Urothelium cell line (cell line): ENCODE data around the gene SURF6.
"Not testable (repeated sequence)": the region's sequence is repeated elsewhere in the genome, so short reads cannot be mapped to it uniquely, and the experiment has no call there.

ENCODE experiments used
- DNase-seq: peaks from one replicate; pipeline ENCODE4 v3.0.0; 2011; ENCODE audit warnings: low spot score, mixed read lengths
- FAIRE-seq: peaks from 2 replicates; lab custom pipeline; 2011; peaks lifted over from hg19 to GRCh38; lab: Jason Lieb, UNC

Gene SURF6

DNA sequence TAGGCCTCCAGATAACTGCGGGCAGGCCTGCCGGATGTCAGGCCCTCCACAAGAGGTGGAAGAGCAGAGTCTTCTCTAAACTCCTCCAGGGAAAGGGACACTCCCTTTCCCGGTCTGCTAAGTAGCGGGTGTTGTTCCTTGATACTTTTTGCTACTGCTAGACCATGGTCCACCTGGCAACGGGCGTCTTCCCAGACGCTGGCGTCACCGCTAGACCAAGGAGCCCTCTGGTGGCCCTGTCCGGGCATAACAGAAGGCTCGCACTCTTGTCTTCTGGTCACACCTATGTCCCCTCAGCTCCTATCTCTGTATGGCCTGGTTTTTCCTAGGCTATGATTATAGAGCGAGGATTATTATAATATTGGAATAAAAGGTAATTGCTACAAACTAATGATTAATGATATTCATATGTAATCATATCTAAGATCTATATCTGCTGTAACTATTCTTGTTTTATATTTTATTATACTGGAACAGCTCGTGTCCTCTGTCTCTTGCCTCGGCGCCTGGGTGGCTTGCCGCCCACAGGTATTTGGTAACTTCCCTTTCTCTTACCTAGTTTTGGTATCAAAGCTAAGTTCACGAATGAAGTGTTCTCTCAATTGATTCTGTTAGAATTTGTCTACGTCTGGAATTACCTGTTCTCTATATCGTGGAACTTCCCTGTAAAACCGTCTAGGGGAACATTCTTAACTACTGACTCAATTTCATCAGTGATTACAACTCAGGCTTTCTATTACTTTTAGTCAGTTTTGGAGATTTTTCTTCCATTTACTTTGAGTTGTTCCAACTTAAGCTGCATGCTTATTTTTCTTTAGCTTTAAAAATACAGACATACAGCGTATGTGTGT, 6.5 kb downstream of the SURF6 start:
- DNase-seq, FAIRE-seq: not testable (repeated sequence)

DNA sequence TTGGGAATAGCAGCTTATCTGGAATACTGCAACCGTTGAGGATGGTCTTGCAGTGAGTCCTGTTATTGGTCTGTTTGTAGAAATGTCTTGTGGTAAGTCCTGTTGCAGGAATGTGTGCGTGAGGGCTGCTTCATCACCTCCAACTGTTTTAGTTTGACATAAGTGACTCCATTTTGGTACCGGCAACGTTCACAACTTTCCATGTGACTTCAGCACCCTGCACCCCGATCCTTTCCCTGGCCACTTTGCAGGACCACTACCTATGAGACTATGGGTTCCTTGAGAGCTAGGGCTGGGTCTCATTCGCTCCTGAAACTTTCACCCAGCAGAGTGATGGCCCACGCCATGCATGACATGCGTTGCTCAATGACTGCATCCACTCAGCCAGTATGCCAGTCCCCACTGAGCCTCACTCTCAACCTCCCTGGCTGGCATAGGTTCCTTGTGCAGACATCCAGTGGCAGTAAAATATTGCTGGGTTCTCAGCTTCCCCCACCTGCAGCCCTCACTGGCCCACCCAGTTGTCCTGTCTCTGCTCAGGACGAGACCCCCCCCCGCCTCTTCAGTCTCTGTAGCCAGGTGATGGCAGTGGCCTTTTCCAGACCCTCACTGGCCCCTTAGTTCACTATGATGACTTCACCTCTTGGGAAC, 8.0 kb downstream of the SURF6 start:
- FAIRE-seq (no peak), DNase-seq (no peak)

- FAIRE-seq, DNase-seq: not testable (repeated sequence)
These were observed 9.0 kb downstream of the SURF6 start for GRCh38 chr9:133327021-133327420.

DNA sequence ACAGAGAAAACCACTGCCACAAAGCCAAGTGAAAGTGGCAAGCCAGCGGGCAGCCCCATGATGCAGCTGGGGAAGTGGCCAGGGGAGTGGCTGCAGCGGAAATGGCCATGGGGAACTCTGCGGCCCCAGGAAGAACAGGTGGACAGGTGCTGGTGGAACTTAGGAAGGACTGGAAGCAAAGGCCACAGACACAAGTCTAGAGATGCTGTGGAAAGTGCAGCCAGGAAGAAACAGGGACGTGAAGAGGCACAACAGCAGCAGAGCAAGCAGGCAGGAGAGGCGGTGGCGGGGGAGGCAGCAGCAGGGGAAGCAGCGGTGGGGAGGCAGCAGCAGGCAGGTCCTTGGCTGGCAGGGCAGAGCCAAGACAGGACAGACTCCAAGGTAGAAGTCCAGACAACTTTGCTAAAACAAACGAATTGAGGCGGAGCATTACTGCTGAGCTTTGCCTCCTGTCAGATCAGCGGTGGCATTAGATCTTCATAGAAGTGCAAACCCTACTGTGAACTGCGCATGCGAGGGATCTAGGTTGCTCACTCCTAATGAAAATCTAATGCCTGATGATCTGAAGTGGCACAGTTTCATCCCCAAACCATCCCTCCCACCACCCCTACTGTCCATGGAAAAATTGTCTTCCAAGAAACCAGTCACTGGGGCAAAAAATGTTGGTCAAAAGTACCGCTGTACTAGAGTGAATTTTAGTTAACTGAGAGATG, 11.8 kb downstream of the SURF6 start:
- FAIRE-seq (no peak), DNase-seq (no peak)

GRCh38 chr9:133323211-133323610, 12.8 kb downstream of the SURF6 start:
- DNase-seq (no peak), FAIRE-seq (no peak)

DNA sequence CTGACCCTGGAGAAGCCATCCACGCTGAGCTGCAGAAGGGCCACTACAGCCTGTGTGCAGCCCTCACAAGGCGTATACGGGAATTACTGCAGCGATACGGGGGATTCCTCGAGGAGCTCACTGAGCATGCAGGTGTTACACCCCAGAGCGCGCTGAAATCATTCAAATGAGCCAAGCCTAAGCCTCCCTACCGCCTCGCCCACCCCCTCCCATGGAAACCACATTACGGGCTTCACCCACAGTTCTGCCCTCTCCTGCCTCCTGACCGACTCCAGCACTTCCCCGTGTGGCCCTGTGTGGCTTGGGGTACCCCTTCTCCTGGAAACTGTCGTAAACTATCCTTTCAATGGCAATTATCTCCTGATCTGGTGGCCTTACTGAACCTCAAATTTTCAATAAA, 13.3 kb downstream of the SURF6 start:
- FAIRE-seq: no peak
- DNase-seq: no peak

DNA sequence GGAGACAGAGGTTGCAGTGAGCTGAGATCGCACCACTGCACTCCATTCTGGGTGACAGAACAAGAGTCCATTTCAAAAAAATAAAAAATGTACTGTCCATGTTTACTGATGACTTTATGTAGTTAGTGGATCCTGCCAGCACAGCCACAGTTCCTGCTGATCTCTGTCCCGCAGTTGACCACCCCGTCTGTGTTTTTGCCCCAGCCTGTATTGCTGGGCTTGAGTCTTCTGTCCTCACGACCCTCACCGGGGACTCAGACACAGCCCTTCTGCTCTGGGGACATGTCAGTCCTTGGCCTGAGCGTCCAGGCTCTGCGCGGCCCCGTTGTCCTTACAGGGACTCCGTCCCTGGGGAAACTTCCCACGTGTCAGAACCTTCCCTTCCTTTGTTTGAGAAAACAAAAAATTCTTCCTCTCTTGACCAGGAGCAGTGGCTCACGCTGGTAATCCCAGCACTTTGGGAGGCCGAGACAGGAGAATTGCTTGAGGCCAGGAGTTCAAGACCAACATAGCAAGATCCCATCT, 14.5 kb downstream of the SURF6 start:
- FAIRE-seq (no peak), DNase-seq (no peak)

GRCh38 chr9:133320421-133320881, 15.5 kb downstream of the SURF6 start:
- FAIRE-seq (no peak), DNase-seq (no peak)

GRCh38 chr9:133317551-133317950, 18.4 kb downstream of the SURF6 start:
- DNase-seq, FAIRE-seq: not testable (repeated sequence)

GRCh38 chr9:133315997-133316396, 20.0 kb downstream of the SURF6 start:
- no peak for FAIRE-seq
- DNase-seq: no peak

GRCh38 chr9:133309608-133310007, 26.4 kb downstream of the SURF6 start:
- FAIRE-seq: no peak
- DNase-seq: no peak

DNA sequence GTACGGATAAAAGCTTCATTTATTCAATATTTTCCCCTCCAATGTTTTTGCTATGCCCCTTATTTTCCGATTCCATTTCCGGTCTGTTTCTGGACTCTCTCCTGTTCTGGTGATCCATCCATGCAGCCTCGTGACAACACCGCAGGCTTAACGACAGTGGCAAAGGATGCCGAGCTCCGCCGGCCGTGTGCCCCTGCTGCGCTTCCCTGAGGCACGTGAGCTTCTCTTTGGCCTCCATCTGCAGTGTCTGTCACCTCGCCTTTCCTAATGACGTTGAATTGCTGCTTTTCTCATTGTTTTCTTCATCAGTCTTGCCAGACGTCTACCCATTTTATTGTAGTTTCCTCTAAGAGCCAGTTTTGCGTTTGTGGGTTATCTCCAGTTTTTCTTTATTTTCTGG, 28.7 kb downstream of the SURF6 start:
- no peak for FAIRE-seq
- no peak for DNase-seq

DNA sequence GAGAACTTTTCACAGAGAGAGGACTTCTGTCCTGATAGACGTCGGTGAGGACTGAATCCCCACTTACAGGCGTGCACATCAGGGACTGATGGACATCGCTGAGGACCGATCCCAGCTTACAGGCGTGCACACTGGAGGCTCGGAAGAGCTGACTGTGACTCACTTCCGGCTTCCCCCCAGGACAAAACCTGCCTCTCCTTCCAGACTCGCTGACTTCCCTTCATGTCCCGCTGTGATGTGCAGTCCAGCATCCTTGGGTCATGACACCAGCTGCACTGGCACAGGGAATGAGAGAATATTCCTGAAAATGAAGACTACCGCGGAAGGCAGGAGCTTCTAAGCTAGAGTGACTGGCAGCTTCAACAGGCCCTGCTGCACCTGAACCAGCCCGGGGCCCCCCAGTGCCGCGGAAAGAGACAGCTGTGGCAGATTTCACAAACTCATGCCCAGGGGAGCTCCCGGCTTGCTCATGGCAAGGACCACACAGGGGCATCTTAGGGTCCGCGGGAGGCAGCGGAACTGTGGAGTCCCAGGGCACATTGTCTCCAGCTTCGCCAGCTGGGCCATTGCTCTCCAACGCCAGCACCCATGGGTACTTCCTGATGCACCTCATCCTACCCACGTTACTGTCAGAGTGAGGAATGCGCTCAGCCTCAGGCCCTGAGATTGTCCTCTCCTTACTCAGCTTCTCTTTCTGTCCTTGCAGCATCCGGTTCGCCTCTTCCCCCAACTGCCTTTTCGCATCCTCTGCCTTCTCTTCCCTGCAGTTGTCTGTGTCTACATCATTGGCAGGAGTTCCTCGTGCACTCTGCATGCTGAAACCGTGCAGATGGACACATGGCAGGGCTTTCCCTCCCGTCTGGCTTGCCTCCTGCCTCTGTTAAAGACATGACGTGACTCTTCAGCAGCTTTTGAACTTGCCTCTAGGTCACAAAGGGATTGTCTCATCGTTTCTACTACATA, 29.5 kb downstream of the SURF6 start:
- FAIRE-seq (no peak), DNase-seq (peak; percentile 55)

GRCh38 chr9:133305731-133306130, 30.3 kb downstream of the SURF6 start:
- FAIRE-seq (no peak), DNase-seq (no peak)

GRCh38 chr9:133304477-133305377, 31.3 kb downstream of the SURF6 start:
- DNase-seq: no peak
- no peak for FAIRE-seq

DNA sequence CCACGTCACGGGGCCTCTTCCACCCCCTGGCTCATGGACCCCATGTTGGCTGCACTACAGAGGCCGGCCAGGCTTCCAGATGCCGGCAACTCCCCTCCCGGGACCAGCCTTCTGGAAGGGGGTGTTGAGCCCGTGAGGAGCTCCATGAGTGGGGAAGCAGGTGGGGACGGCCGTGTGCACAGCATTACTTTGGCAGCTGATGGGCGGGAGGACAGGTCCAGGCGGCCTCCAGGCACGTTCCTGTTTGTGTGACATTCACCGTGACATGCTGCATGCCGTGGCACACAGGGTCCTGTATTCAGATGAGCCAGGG, 31.9 kb downstream of the SURF6 start:
- no peak for FAIRE-seq
- DNase-seq: no peak

GRCh38 chr9:133303266-133304157, 32.5 kb downstream of the SURF6 start:
- DNase-seq: no peak
- FAIRE-seq: no peak
